K562 (cell line): ENCODE data around the gene LMNB1. TPM values are rescaled to one million over a fixed set of nuclear protein-coding genes. Genes with fewer than 3 reads are reported as not detected.

Experiments
- CTBP1 ChIP-seq: fragments of 450-650 bp; IDR thresholded peaks from 2 replicates; pipeline ENCODE4 v1.6.1; 2016; ENCODE audit warnings: borderline replicate concordance
- FUS ChIP-seq: fragments of 200-400 bp; formaldehyde crosslinking; optimal IDR thresholded peaks from 2 replicates; pipeline ENCODE3; 2017; ENCODE audit warnings: low read depth, low read length
- GATAD2B ChIP-seq: fragments of 450-650 bp; IDR thresholded peaks from 2 replicates; pipeline ENCODE4 v1.6.1; 2017; ENCODE audit warnings: mild to moderate bottlenecking, borderline replicate concordance
- JUND ChIP-seq, 2 experiments: IDR thresholded peaks; 2 replicates in 1 of 2; 3 replicates in 1 of 2; pipeline ENCODE4 v1.6.1; 2011; ENCODE audit warnings: borderline replicate concordance in 2 of 2, low read depth in 2 of 2, low read length in 2 of 2, improper control_type of control experiment in 1 of 2, missing biosample characterization in 1 of 2, missing genetic modification characterization in 1 of 2, missing genetic modification reagents in 1 of 2
- MYC ChIP-seq, 2 experiments: fragments of 250-450 bp in 1 of 2; sonication (Bioruptor Pico) in 1 of 2; IDR thresholded peaks; 2 replicates each; pipeline versions ENCODE4 v1.5.1 to v1.6.1; 2012 to 2021; ENCODE audit warnings: low read depth in 2 of 2, borderline replicate concordance in 1 of 2, improper control_type of control experiment in 1 of 2, low read length in 1 of 2, mild to moderate bottlenecking in 1 of 2, moderate library complexity in 1 of 2
- POLR2H ChIP-seq: IDR thresholded peaks from 2 replicates; pipeline ENCODE4 v1.6.1; 2016; ENCODE audit warnings: missing genetic modification characterization, low read depth, mild to moderate bottlenecking, control low read depth, missing compliant biosample characterization, moderate library complexity
- SAFB ChIP-seq: fragments of 200-400 bp; formaldehyde crosslinking; IDR thresholded peaks from 2 replicates; pipeline ENCODE4 v1.6.1; 2017; ENCODE audit warnings: low read depth, low read length, borderline replicate concordance
- YY1 ChIP-seq, 3 experiments: IDR thresholded peaks; 2 replicates each; pipeline ENCODE4 v1.6.1; 2011; ENCODE audit warnings: low read length in 2 of 3, mild to moderate bottlenecking in 2 of 3, moderate library complexity in 2 of 3, borderline replicate concordance in 1 of 3, control low read depth in 1 of 3, low read depth in 1 of 3; ENCODE audit not compliant: insufficient read depth in 3 of 3, insufficient replicate concordance in 2 of 3, control insufficient read depth in 1 of 3, insufficient read length in 1 of 3; ENCODE audit errors: extremely low read depth in 1 of 3
- polyA plus RNA-seq, 8 experiments: library from polyadenylated mRNA; depleted of rRNA in 4 of 8; stranded (reverse) in 5 of 8; unstranded in 3 of 8; fragments of >200 nt; fragmentation: Nextera tagmentation in 2 of 8; fragmentation: Illumina TruSeq in 1 of 8; extraction: Ambion mirVana in 2 of 8; extraction: Trizol in 1 of 8; gene quantifications; 2 replicates each; pipeline versions ENCODE4 v1.2.1 to v1.2.3, GENCODE V29; 2011 to 2014; ENCODE audit warnings: inconsistent platforms in 1 of 8, missing spikeins in 1 of 8
- total RNA-seq, 7 experiments: library from RNA; depleted of rRNA in 6 of 7; stranded (reverse); fragments of >200 nt in 6 of 7; fragmentation: Illumina TruSeq in 2 of 7; extraction: Trizol in 2 of 7; gene quantifications; 2 replicates each; pipeline versions ENCODE4 v1.2.1 to v1.2.3, GENCODE V29; 2011 to 2021; ENCODE audit warnings: low replicate concordance in 1 of 7
- TF ChIP-seq, protein P1 (sequence below): fragments of 450-650 bp; IDR thresholded peaks from 2 replicates; pipeline ENCODE4 v1.6.1; 2016; ENCODE audit warnings: mild to moderate bottlenecking, moderate library complexity

The LMNB1 gene
- total and polyA plus RNA-seq, 9 of the 15 experiments (the other 6 are each of a cell fraction or from before 2014, with no cell fraction given) = 2.8 to 190 (median 131) TPM

- TF ChIP-seq, protein P1, sequence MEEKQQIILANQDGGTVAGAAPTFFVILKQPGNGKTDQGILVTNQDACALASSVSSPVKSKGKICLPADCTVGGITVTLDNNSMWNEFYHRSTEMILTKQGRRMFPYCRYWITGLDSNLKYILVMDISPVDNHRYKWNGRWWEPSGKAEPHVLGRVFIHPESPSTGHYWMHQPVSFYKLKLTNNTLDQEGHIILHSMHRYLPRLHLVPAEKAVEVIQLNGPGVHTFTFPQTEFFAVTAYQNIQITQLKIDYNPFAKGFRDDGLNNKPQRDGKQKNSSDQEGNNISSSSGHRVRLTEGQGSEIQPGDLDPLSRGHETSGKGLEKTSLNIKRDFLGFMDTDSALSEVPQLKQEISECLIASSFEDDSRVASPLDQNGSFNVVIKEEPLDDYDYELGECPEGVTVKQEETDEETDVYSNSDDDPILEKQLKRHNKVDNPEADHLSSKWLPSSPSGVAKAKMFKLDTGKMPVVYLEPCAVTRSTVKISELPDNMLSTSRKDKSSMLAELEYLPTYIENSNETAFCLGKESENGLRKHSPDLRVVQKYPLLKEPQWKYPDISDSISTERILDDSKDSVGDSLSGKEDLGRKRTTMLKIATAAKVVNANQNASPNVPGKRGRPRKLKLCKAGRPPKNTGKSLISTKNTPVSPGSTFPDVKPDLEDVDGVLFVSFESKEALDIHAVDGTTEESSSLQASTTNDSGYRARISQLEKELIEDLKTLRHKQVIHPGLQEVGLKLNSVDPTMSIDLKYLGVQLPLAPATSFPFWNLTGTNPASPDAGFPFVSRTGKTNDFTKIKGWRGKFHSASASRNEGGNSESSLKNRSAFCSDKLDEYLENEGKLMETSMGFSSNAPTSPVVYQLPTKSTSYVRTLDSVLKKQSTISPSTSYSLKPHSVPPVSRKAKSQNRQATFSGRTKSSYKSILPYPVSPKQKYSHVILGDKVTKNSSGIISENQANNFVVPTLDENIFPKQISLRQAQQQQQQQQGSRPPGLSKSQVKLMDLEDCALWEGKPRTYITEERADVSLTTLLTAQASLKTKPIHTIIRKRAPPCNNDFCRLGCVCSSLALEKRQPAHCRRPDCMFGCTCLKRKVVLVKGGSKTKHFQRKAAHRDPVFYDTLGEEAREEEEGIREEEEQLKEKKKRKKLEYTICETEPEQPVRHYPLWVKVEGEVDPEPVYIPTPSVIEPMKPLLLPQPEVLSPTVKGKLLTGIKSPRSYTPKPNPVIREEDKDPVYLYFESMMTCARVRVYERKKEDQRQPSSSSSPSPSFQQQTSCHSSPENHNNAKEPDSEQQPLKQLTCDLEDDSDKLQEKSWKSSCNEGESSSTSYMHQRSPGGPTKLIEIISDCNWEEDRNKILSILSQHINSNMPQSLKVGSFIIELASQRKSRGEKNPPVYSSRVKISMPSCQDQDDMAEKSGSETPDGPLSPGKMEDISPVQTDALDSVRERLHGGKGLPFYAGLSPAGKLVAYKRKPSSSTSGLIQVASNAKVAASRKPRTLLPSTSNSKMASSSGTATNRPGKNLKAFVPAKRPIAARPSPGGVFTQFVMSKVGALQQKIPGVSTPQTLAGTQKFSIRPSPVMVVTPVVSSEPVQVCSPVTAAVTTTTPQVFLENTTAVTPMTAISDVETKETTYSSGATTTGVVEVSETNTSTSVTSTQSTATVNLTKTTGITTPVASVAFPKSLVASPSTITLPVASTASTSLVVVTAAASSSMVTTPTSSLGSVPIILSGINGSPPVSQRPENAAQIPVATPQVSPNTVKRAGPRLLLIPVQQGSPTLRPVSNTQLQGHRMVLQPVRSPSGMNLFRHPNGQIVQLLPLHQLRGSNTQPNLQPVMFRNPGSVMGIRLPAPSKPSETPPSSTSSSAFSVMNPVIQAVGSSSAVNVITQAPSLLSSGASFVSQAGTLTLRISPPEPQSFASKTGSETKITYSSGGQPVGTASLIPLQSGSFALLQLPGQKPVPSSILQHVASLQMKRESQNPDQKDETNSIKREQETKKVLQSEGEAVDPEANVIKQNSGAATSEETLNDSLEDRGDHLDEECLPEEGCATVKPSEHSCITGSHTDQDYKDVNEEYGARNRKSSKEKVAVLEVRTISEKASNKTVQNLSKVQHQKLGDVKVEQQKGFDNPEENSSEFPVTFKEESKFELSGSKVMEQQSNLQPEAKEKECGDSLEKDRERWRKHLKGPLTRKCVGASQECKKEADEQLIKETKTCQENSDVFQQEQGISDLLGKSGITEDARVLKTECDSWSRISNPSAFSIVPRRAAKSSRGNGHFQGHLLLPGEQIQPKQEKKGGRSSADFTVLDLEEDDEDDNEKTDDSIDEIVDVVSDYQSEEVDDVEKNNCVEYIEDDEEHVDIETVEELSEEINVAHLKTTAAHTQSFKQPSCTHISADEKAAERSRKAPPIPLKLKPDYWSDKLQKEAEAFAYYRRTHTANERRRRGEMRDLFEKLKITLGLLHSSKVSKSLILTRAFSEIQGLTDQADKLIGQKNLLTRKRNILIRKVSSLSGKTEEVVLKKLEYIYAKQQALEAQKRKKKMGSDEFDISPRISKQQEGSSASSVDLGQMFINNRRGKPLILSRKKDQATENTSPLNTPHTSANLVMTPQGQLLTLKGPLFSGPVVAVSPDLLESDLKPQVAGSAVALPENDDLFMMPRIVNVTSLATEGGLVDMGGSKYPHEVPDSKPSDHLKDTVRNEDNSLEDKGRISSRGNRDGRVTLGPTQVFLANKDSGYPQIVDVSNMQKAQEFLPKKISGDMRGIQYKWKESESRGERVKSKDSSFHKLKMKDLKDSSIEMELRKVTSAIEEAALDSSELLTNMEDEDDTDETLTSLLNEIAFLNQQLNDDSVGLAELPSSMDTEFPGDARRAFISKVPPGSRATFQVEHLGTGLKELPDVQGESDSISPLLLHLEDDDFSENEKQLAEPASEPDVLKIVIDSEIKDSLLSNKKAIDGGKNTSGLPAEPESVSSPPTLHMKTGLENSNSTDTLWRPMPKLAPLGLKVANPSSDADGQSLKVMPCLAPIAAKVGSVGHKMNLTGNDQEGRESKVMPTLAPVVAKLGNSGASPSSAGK = peak; percentile 90
- TF ChIP-seq JUND (IDR thresholded peaks at IDR 0.05; ENCODE audit: borderline replicate concordance, low read depth, low read length) (0 out of 2 replicates have a peak, but pooled peaks have one; percentile 3), JUND (tag; IDR thresholded peaks at IDR 0.05; ENCODE audit: borderline replicate concordance, low read depth, low read length) (no peak), YY1 (IDR thresholded peaks at IDR 0.05; ENCODE audit: borderline replicate concordance in 1 of 3, control insufficient read depth in 1 of 3, extremely low read depth in 1 of 3, insufficient read depth in 3 of 3, insufficient read length in 1 of 3, insufficient replicate concordance in 2 of 3, low read depth in 1 of 3, low read length in 2 of 3) (peak in 1 of 3 experiments; percentile 61), SAFB (no peak), POLR2H (peak; percentile 34; the same call in 1 of the 2 replicates), FUS (no peak), CTBP1 (no peak), MYC (IDR thresholded peaks at IDR 0.05; ENCODE audit: low read depth, low read length) (peak; percentile 98), MYC (CRISPR knock-in tag; IDR thresholded peaks at IDR 0.05; ENCODE audit: borderline replicate concordance, low read depth) (no peak), GATAD2B (no peak)
Observed at GRCh38 chr5:126864042-126864688, 87.2 kb downstream of the LMNB1 start (continued).
